ELF-1 (cell line): ENCODE results near the gene ALK.

Source experiments
- DNase-seq: peaks from one replicate; pipeline ENCODE4 v3.0.0-alpha.2; 2016; ENCODE audit warnings: low read depth, low spot score

ALK gene

DNA sequence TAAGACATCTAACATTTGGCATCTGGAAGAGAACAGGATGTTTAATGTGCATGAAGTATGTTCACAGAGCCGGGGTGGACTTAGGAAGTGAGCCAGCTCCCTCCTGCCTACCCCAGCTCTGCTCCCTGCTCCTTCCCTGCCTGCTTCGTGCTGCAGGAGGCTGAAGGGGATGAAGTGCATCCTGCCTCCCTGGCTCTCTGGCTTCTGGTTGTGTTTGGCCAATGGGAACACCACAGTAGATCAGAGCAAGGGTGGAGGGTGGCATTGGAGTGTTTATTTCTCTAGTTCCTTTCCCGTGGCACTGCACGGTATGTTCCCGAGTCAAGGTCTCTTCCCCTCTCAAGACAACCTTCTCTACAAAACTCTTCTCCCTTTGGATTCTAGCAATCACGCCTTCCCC is 426.3 kb downstream of the ALK start:
- no peak for DNase-seq

DNA sequence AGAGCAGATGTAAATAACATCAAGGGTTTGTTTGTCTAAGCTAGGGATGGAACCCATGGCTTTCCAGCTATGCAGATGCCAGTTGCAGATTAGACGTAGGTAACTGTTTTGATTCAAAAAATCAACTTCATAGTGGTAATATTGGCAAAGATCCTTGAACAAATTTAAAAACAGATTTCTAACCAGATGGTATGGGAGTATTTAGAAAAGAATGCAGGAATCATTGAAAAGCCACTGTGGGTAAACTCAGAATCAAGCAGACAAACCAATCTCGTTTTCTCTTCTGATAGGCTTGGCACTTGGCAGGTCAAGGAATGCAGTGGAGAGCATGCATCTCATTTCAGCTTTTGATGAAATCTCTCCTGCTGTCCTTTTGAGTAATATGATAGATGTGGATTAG is 428.7 kb downstream of the ALK start:
- DNase-seq: no peak

DNA sequence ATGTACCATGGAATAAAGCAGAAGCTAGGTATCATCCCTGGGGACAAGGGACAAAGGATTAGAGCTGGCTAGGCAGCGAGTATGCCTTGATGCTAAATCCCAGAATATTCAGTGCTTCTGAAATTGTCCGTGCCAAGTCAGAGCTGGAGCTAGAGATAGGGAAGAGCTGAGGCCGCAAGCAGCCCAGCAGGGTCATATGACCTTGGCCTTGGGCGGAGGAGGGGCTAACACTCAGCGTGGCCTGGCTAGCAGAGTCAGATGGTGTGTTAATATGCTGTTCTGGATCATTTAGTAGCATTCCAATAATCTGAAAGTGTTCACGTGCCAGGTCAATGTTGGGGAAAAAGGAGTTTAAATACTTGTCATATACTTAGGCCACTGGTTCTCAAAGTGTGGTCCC is 431.3 kb downstream of the ALK start:
- no peak for DNase-seq

DNA sequence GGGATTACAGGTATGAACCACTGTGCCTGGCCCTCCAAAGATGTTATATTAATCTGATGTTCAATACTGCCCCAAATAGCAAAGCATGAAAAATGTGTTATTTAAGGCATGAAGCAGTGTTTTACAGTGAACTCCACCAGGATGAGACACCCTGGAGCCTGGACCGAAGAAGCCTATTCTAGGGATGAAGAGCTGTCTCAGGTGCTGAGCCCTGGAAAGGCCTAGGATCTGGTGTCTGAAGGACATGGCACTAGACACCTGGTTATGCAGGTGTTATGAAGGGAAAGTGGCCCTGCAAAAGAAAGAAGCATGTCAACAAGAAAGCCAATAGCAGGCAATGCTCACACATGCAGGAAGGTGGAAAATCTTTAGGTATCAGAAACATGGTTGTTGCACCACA is 431.8 kb downstream of the ALK start:
- no peak for DNase-seq

DNA sequence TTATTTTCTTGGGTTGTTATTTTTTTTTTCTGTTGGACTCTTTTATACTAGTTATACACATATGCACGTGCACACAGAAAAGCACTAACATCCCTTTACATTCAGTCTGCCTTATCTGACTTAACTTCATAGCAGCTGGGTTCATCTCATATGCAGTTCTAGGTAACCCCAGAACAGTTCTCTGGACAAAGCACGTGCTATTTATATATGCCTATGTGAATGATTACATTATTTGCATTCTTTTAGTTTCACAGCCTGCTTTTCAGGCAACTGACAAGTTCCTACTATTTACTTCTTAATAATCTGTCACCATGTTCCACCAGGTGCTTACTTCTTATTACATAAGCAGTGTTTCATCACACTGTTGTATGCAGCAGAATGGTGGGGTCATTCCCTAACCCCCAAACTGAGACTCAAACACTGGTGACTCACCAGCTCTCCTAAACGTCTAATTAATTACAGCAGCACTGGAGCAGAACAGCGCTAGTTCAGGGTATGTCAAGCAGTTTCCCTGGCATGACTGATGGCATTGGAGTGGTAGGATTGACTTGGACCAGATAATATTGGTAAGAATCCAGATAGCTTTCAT is 433.3 kb downstream of the ALK start:
- DNase-seq: no peak

DNA sequence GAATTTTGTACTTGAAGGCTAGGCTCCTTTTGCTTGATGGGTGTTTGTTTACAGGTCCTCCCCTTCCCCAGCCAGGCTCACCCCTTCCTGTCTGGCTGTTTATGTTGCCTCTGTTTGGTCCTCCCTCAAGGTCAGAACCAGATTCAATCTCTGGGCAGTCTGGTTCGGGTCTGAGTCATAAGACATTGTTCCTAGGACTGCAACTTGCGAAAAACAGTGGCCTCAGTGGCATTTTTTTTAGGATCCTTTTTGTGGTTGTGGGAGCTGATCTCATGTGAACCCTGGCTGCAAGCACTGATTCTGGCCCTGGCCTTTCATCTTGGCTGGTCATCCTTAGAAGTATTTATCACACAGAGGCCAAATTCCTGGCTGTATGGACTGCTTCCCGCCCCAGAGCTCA is 435.8 kb downstream of the ALK start:
- DNase-seq: peak; percentile 41

DNA sequence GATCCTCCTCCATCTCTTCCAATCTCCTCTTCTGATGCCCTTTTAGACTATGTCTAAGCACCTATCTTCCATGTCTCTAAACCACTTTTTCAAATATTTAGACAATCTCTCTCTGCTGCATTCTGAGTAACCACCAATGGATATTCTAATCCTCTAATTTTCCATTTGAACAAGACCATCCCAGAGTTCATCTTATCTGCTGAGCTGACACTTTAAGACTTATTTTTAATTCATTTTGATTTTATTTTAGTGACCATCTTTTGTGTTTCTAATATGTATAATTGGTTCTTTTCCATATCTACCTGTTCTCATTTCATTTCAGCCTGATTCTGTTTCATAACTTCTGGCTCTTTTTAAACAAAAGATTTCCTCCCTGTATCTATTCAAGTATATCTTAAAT is 436.3 kb downstream of the ALK start:
- DNase-seq: no peak

DNA sequence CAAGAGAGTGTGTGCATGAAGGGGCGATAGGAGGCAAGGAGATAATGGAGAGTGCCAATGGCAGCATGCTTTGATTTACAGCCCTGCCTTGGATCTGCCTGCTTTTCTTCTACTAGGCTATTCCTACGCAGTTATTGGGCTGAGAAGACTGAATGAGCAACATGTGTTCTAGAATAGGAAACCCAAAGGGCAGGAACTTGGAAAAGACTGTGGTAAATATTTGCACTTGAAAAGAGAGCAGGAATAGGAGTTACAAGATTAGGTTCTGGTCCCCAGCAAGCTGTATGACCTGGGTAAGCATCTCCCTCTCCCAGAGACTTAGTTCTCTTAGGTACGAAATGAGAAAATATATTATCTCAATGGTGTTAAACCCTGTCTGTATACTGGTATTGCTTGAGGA is 438.5 kb downstream of the ALK start:
- DNase-seq: no peak

GRCh38 chr2:29482348-29482747 is 439.0 kb downstream of the ALK start:
- no peak for DNase-seq

DNA sequence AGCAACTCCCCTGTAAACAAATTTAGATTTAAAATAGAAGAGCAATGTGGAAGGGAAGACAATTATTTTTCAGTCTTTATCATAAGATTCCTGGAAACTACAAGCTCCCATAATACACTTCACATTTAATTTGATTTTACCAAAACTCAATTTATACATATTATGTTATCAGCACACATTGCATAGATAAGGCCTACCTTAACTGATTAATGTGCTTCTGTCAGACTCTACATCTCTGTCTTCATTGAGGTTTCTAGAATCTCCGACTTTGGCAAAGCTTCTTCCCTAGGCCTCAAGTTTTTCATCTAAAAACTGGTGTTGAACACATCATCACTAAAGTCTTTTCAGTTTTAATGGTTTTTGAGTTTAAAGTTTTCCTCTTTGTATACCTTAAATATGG is 440.1 kb downstream of the ALK start:
- DNase-seq: no peak

DNA sequence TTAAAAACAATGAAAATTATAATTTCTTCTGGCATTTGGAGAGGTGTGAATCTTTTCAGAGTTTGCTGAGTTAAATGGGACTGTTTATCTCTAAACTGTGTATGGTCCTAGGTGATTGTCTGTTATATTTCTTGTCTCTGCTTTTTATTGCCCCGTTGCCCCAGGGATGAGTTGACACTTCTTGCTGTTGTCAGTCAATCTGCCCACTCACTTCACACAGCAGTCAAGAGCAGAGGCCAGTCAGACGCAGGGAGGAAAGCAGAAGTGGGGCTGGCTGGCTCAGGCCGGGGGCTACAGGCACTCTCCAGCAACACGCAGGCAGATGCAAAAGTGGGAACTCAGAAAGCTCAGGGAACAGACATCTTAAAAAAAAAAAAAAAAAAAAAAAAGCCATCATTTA is 441.0 kb downstream of the ALK start:
- peak; percentile 57 for DNase-seq

DNA sequence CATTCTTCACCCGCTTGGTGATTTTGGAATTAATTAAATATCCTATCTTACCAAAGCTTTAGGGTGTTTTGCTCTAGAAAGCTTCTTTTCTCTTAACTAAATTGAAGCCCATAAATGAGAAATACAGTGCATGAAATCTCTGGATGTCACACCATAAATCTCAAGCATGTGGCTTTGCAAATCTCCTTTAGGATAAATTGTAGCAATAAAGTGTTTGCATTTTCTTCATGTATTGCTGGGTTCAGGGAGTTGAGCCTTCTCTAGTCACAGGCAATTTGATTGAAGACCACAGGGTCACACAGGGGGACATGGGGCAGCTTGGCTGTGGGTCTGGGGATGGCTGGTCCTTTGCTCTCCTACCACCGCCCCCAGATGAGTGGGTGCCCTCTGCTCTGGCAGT is 442.0 kb downstream of the ALK start:
- no peak for DNase-seq

GRCh38 chr2:29478641-29479040 is 442.7 kb downstream of the ALK start:
- no peak for DNase-seq

DNA sequence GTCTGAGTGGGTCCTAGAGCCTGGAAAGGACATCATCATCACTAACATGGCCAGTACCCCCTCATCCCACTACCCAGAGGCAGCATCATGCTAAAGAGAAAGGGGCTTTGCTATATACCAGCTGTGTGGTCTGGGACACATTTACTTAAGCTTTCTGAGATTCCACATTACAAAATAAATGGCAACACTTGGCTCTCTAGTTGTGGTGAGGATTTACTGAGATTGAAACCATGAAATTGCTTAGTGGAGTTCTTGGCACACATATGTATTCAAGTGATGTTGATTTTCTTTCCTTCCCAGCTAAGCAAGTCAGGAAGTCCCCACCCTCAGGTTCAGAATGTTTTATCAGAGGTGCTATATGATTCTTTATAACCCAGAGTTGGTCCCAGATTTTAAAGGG is 444.2 kb downstream of the ALK start:
- no peak for DNase-seq

GRCh38 chr2:29475499-29475898 is 445.9 kb downstream of the ALK start:
- no peak for DNase-seq

GRCh38 chr2:29469961-29470360 is 451.4 kb downstream of the ALK start:
- DNase-seq: no peak

DNA sequence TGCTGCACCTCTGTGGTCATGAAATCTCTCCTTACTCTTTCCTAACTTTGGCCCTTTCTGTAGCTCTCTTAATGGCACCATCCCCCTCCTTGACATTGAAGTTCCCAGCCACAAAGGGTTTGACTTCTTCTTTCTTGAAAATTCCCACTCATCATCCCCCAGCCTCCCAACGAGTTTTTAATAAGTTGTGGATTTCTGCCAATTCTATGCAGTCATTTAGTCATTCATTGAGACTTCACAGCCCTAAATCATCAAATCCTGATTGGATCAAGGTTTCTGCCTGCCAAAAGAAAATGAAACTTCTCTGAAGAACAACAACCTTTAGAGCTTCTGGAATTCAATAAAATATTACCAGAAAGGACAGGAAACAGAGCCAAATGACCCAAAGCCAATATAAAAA is 451.9 kb downstream of the ALK start:
- no peak for DNase-seq

GRCh38 chr2:29463181-29463900 is 458.0 kb downstream of the ALK start:
- no peak for DNase-seq

DNA sequence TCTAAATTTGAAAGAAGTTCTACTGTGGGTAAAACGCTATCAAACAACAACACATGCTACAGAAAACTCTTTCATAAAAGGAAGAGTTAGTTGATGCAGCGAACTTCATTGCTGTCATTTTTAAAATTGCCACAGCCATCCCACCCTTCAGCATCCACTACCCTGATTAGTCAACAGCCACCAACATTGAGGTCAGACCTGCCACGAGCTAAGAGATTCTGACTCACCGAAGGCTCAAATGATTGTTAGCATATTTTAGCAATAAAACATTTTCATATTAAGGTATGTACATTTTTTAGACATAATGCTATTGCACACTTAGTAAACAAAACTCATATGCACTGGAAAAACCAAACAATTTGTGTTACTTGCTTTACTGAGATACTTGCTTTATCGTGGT is 459.1 kb downstream of the ALK start:
- no peak for DNase-seq

- no peak for DNase-seq
Observed at GRCh38 chr2:29460190-29460589, 461.2 kb downstream of the ALK start.

GRCh38 chr2:29459445-29460179 is 461.8 kb downstream of the ALK start:
- DNase-seq: no peak

- no peak for DNase-seq
Observed at GRCh38 chr2:29456429-29456828, 465.0 kb downstream of the ALK start.

DNA sequence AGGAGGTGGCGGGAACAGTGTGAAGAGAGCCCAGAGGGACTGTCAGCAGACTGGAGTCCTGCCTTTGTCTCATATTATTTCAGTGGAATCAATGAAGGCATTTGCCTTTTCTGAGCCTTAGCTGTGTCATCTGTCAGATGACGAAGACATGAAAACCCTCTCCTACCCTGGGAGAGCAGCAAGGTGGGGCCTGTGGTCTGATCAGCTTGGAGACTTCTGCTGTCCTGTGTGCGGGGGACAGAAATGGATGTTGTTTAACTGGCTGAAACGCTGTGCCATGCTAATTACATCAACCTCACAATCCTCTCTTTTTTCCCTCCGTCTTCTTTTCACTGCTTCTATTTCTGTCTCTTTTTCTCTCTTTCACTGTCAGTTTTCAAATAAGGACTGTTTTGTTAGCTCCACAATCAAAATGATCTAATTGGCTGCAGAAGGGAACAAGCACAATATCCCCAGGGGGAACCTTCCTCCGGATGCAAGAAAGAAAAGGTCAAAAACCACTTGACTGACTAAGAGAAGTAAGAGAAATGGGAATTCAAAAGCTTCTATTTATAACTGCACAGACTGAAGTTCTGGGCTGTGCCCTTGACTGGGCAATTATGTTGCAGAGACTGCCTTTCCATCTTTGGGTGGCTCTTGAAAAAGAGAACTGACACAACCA is 466.1 kb downstream of the ALK start:
- no peak for DNase-seq
